ENCODE measurements around the gene RNF149.

The RNF149 gene

DNA sequence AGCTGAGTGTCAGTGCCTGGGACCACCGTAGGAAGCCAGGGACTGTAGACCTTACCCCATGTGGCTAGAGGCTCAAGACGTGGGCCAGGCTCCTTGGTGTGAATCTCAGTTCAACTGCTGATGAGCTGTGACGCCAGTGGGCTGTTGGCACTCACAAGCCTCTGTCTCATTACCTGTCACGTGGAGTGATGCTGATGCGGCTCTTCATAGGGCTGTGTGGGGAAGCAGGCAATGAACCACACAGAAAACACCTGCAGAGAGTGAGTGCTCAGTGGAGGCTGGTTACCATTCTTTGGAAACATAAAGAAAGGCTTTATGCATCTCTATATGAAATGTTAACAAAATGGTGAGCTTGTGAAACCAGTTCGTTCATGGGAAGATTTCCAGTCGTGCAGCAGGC lies 42.7 kb upstream of the RNF149 start:
- DNase-seq (ENCODE audit: low read depth): no peak
- H3K4me3 ChIP-seq (ENCODE audit: low read length): no peak overlapping the region
- no peak for TF ChIP-seq CTCF (IDR thresholded peaks at IDR 0.05; ENCODE audit: insufficient read depth, low read depth, low read length, missing control alignments)

DNA sequence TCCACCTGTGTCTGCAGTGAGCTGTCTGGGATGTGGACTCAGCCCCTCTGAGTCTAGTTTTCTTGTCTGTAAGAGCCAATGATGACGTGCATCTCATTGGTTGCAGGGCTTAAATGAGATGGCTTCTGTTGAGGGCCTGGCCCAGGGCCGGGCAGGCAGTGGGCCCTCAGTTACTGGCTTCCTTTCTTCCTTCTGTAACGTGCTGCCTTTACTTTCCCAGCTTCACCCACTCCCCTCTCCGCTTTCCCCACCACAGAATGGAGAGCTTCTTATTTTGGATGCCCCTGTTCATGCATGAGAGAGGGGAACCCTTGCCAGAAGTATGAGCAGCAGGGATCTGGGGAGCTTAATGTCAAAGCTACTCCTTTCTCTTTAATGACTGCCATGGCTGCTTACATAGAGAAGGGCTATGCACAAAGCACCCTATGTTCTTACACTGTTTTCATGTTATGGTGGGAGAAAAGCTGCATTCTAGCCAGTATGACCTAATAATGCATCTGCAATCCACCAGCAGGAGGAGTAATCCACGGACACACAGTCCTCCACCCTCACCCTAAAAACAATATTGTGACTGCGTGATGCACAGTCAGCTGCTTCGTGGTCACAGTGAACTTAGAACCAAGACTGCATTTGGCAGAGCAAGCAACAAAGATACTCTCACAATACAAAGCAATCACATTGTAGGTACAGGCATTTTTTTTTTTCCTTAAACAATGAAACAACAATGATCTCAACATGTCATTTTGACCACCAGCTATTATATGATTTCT lies 41.6 kb upstream of the RNF149 start:
- TF ChIP-seq CTCF (IDR thresholded peaks at IDR 0.05; ENCODE audit: insufficient read depth, low read depth, low read length, missing control alignments): peak; percentile 30
- DNase-seq (ENCODE audit: low read depth): peak; percentile 40
- H3K4me3 ChIP-seq (ENCODE audit: low read length): no peak overlapping the region

GRCh38 chr2:101348883-101349282 lies 40.4 kb upstream of the RNF149 start:
- no peak for DNase-seq (ENCODE audit: low read depth)
- no peak for TF ChIP-seq CTCF (IDR thresholded peaks at IDR 0.05; ENCODE audit: insufficient read depth, low read depth, low read length, missing control alignments)
- H3K4me3 ChIP-seq (ENCODE audit: low read length): no peak overlapping the region

GRCh38 chr2:101346909-101347308 lies 38.4 kb upstream of the RNF149 start:
- no peak for TF ChIP-seq CTCF (IDR thresholded peaks at IDR 0.05; ENCODE audit: insufficient read depth, low read depth, low read length, missing control alignments)
- DNase-seq (ENCODE audit: low read depth): no peak
- no peak overlapping the region for H3K4me3 ChIP-seq (ENCODE audit: low read length)

DNA sequence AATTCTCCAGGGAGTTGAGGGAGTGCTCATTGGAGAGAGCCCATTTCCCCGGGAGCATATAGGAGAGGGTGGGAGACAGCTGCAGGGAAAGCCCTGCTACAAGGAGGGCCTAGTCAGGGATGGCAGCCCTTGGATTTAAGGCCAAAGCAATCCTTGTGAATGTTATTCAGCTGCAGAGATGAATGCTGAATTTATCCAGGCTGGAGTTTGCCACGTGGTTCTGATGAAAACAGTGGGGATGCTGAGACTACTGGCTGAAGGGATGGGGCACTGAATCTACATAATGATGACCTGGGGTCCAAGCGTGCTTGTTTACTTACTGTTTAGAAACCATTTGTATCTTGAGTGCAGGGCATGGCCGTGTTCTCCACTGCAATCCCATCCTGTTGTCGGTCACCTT lies 35.6 kb upstream of the RNF149 start:
- no peak for DNase-seq (ENCODE audit: low read depth)
- TF ChIP-seq CTCF (IDR thresholded peaks at IDR 0.05; ENCODE audit: insufficient read depth, low read depth, low read length, missing control alignments): no peak

GRCh38 chr2:101342625-101343008 lies 34.1 kb upstream of the RNF149 start:
- TF ChIP-seq CTCF (IDR thresholded peaks at IDR 0.05; ENCODE audit: insufficient read depth, low read depth, low read length, missing control alignments): no peak
- DNase-seq (ENCODE audit: low read depth): no peak
- no peak overlapping the region for H3K4me3 ChIP-seq (ENCODE audit: low read length)

More for the DNA sequence above, 35.6 kb upstream of the RNF149 start:
- no peak overlapping the region for H3K4me3 ChIP-seq (ENCODE audit: low read length)
